Measurements from ENCODE around the gene PNPT1.

GRCh38 chr2:55712477-55713060 lies 18.9 kb upstream of the PNPT1 start:
- TF ChIP-seq CTCF (IDR thresholded peaks at IDR 0.05; ENCODE audit: low read depth, low read length) (no peak), EZH2phosphoT487 (IDR thresholded peaks at IDR 0.05; ENCODE audit: low read depth) (no peak)

All from OCI-LY3 (cell line).